ENCODE measurements around the gene CX3CR1. TPM values are rescaled to one million over a fixed set of nuclear protein-coding genes. Genes with fewer than 3 reads are reported as not detected.

Gene CX3CR1
- total and polyA plus RNA-seq, 2 of the 4 experiments (the other 2 are of a cell fraction): not detected

DNA sequence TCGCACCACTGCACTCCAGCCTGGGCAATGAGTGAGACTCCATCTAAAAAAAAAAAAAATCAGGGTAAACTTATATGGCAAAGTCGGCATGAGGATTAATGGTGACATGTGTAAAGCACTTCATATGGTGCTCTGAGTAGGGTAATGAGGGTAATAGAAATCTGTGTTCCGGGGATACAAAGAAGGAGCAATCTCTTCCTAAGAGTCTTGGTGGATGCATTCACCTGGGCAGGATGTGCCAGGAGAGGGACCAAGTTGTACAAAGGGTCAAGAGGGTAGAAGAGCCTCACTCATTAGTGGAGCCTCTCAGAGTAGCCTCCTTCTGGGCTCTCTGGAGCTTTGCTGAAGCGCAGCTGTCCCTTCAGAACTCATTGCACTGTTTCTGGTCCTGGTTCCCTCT lies 9.3 kb upstream of the CX3CR1 start:
- intact Hi-C loops (cut with micrococcal nuclease): no loop called here
- POLR2A ChIA-PET (ENCODE audit: unreplicated experiment): no interaction called here

More for the DNA sequence above, 9.3 kb upstream of the CX3CR1 start:
- Histone ChIP-seq H3K9ac (ENCODE audit: low read depth, low read length) (no peak overlapping the region), H3K79me1 (ENCODE audit: low read depth in 1 of 2, low read length in 2 of 2) (no peaks in the 10 kb centered on the region), H3K4me3 (ENCODE audit: insufficient read depth, low read depth, low read length) (no peak overlapping the region), H3K4me1 (ENCODE audit: control insufficient read depth, insufficient read depth, low read length) (no peaks in the 10 kb centered on the region), H3K27me3 (ENCODE audit: control insufficient read depth, insufficient read depth, low read length) (no peaks in the 10 kb centered on the region), H3K9me1 (ENCODE audit: insufficient read depth, low read length) (no peaks in the 10 kb centered on the region), H4K91ac (ENCODE audit: insufficient read depth, low read depth, low read length) (no peak overlapping the region), H3K23ac (ENCODE audit: low read depth, low read length) (no peak overlapping the region), H2AK5ac (ENCODE audit: low read depth, low read length) (no peak overlapping the region), H3K56ac (ENCODE audit: extremely low read depth, insufficient read depth, low read length) (no peak overlapping the region), H3K9me3 (ENCODE audit: control insufficient read depth, insufficient read depth, low read length) (no peaks in the 10 kb centered on the region), H4K5ac (ENCODE audit: low read depth, low read length) (no peak overlapping the region), H2BK20ac (ENCODE audit: low read depth, low read length) (no peak overlapping the region), H2BK15ac (ENCODE audit: low read depth, low read length) (no peak overlapping the region), H3K18ac (ENCODE audit: low read depth, low read length) (no peak overlapping the region), H4K8ac (ENCODE audit: low read depth in 2 of 2, low read length in 2 of 2) (no peak overlapping the region), H2AFZ (replicated peaks; ENCODE audit: low read length, poor library complexity) (no peak overlapping the region), H2BK120ac (ENCODE audit: low read depth, low read length) (no peak overlapping the region), H3K14ac (replicated peaks; ENCODE audit: low read depth, low read length) (no peak overlapping the region), H4K20me1 (ENCODE audit: insufficient read depth, low read length) (no peaks in the 10 kb centered on the region; the same call in 1 of the 2 replicates), H3K4me2 (ENCODE audit: low read depth, low read length) (no peak overlapping the region), H3K4ac (ENCODE audit: low read depth, low read length) (no peak overlapping the region), H2AK9ac (replicated peaks; ENCODE audit: low read depth, low read length, poor library complexity) (no peak overlapping the region), H2BK5ac (ENCODE audit: low read depth, low read length, poor library complexity, severe bottlenecking) (no peak overlapping the region), H3K36me3 (ENCODE audit: control insufficient read depth, insufficient read depth, low read length) (no peaks in the 10 kb centered on the region), H3K27ac (ENCODE audit: insufficient read depth, low read length) (no peak overlapping the region)
- DNase-seq (no peak), ATAC-seq (ENCODE audit: low read depth) (no peak)
- dilution Hi-C loops (cut with HindIII; ENCODE audit: low sequenced_read_pairs, unreplicated experiment): no loop called here
- no peak for TF ChIP-seq RCOR1 (IDR thresholded peaks at IDR 0.05; ENCODE audit: insufficient replicate concordance, low read length)
- no peak for TF ChIP-seq RFX5 (IDR thresholded peaks at IDR 0.05; ENCODE audit: low read depth, low read length)
- TF ChIP-seq, protein P1, sequence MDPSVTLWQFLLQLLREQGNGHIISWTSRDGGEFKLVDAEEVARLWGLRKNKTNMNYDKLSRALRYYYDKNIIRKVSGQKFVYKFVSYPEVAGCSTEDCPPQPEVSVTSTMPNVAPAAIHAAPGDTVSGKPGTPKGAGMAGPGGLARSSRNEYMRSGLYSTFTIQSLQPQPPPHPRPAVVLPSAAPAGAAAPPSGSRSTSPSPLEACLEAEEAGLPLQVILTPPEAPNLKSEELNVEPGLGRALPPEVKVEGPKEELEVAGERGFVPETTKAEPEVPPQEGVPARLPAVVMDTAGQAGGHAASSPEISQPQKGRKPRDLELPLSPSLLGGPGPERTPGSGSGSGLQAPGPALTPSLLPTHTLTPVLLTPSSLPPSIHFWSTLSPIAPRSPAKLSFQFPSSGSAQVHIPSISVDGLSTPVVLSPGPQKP (IDR thresholded peaks at IDR 0.05; ENCODE audit: borderline replicate concordance, low read depth, low read length): no peak
- no peak for TF ChIP-seq NFE2L2 (IDR thresholded peaks at IDR 0.05; ENCODE audit: low read depth, low read length)
- TF ChIP-seq MAZ (IDR thresholded peaks at IDR 0.05; ENCODE audit: borderline replicate concordance, low read depth, low read length): no peak
- TF ChIP-seq POLR2A (IDR thresholded peaks at IDR 0.05; ENCODE audit: low read depth, low read length): no peak
- TF ChIP-seq MXI1 (IDR thresholded peaks at IDR 0.05; ENCODE audit: borderline replicate concordance, low read depth, low read length): no peak
- TF ChIP-seq MAFK (IDR thresholded peaks at IDR 0.05; ENCODE audit: low read depth, low read length): no peak
- TF ChIP-seq, protein P2, sequence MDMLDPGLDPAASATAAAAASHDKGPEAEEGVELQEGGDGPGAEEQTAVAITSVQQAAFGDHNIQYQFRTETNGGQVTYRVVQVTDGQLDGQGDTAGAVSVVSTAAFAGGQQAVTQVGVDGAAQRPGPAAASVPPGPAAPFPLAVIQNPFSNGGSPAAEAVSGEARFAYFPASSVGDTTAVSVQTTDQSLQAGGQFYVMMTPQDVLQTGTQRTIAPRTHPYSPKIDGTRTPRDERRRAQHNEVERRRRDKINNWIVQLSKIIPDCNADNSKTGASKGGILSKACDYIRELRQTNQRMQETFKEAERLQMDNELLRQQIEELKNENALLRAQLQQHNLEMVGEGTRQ (IDR thresholded peaks at IDR 0.05; ENCODE audit: low read depth, low read length): no peak
- TF ChIP-seq CHD1 (IDR thresholded peaks at IDR 0.05; ENCODE audit: low read depth, low read length): no peak
- no peak for TF ChIP-seq CEBPB (IDR thresholded peaks at IDR 0.05; ENCODE audit: low read depth, low read length)
- TF ChIP-seq, protein P3, sequence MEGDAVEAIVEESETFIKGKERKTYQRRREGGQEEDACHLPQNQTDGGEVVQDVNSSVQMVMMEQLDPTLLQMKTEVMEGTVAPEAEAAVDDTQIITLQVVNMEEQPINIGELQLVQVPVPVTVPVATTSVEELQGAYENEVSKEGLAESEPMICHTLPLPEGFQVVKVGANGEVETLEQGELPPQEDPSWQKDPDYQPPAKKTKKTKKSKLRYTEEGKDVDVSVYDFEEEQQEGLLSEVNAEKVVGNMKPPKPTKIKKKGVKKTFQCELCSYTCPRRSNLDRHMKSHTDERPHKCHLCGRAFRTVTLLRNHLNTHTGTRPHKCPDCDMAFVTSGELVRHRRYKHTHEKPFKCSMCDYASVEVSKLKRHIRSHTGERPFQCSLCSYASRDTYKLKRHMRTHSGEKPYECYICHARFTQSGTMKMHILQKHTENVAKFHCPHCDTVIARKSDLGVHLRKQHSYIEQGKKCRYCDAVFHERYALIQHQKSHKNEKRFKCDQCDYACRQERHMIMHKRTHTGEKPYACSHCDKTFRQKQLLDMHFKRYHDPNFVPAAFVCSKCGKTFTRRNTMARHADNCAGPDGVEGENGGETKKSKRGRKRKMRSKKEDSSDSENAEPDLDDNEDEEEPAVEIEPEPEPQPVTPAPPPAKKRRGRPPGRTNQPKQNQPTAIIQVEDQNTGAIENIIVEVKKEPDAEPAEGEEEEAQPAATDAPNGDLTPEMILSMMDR (conservative IDR thresholded peaks at IDR 0.05; ENCODE audit: low read depth, low read length): no peak
- TF ChIP-seq RAD21 (IDR thresholded peaks at IDR 0.05; ENCODE audit: low read length): no peak
- TF ChIP-seq SMC3 (IDR thresholded peaks at IDR 0.05; ENCODE audit: low read depth, low read length): no peak
- no peak for TF ChIP-seq BHLHE40 (IDR thresholded peaks at IDR 0.05; ENCODE audit: low read depth, low read length)
- TF ChIP-seq FOS (IDR thresholded peaks at IDR 0.05; ENCODE audit: low read depth, low read length): no peak
- WGBS, 2 experiments (ENCODE audit: extremely low coverage in 2 of 2, insufficient read length in 1 of 2): 50% methylated on average over 2 of the region's 4 CpGs; no CpG with 5 or more reads in 1 of the 2 experiments
- no TSS peak for BruUV-seq (replicated peaks)
- CTCF ChIA-PET: interaction anchor here (0.6 to 2.8 kb wide), 19 partner anchors 10 to 363 kb away, joined by 3 to 39 read pairs (median 4); partner anchors contain the start of genes CX3CR1 and XIRP1
- in situ Hi-C loops (cut with MboI; ENCODE audit: low sequenced_read_pairs): loop anchor here (5.0 kb wide), 1 partner anchor 162 kb away; no protein-coding TSS in a partner anchor
